Activated B cell treated with CpG ODN at 0.5 μM for 24 hours (primary cell): ENCODE results near the gene PLEKHA5. TPM values are rescaled to one million over a fixed set of nuclear protein-coding genes. Genes with fewer than 3 reads are reported as not detected.

ENCODE experiments used
- ATAC-seq: fragments of 200-7000 bp; cut with Tn5 transposase; one replicate; pipeline ENCODE4 v1.10.0; 2021; ENCODE audit warnings: low read depth, mild to moderate bottlenecking, moderate library complexity
- CTCF ChIA-PET: fragments of 350-600 bp; sonication (Branson Sonifier 250); formaldehyde crosslinking; loops from one replicate; lab custom pipeline; 2021; ENCODE audit warnings: antibody characterized with exemption; lab: Charles Lee
- POLR2A ChIA-PET: fragments of 350-600 bp; sonication (Branson Sonifier 250); formaldehyde crosslinking; loops from one replicate; lab custom pipeline; 2021; ENCODE audit warnings: antibody characterized with exemption; lab: Charles Lee
- DNase-seq: peaks from one replicate; pipeline ENCODE4 v3.0.0; 2022
- H3K27ac Mint-ChIP-seq: one replicate; pipeline ENCODE4 v1.8.0; 2020; ENCODE audit warnings: mixed read lengths
- H3K27me3 Mint-ChIP-seq: one replicate; pipeline ENCODE4 v1.8.0; 2021; ENCODE audit warnings: mixed read lengths
- H3K36me3 Mint-ChIP-seq: one replicate; pipeline ENCODE4 v1.8.0; 2021; ENCODE audit warnings: low read depth, mixed read lengths
- H3K4me1 Mint-ChIP-seq: one replicate; pipeline ENCODE4 v1.8.0; 2021; ENCODE audit warnings: mixed read lengths
- H3K4me3 Mint-ChIP-seq: one replicate; pipeline ENCODE4 v1.8.0; 2020; ENCODE audit warnings: mild to moderate bottlenecking, mixed read lengths
- H3K9me3 Mint-ChIP-seq: one replicate; pipeline ENCODE4 v1.8.0; 2020; ENCODE audit warnings: mixed read lengths
- intact Hi-C: fragments of 100-400 bp; cut with micrococcal nuclease; formaldehyde crosslinking; loops from one replicate; pipeline ENCODE4 v1.15.1; 2024
- total RNA-seq: library from RNA; stranded (reverse); gene quantifications from 2 replicates; pipeline ENCODE4 v1.2.3, GENCODE V29; 2022
- TF ChIP-seq, protein P1 (sequence below): fragments of 200-600 bp; IDR thresholded peaks from one replicate; pipeline ENCODE4 v1.8.0; 2022; ENCODE audit warnings: antibody characterized with exemption, mild to moderate bottlenecking

PLEKHA5 gene
- total RNA-seq, 1 donor from 2014 or later: 0.11 TPM

DNA sequence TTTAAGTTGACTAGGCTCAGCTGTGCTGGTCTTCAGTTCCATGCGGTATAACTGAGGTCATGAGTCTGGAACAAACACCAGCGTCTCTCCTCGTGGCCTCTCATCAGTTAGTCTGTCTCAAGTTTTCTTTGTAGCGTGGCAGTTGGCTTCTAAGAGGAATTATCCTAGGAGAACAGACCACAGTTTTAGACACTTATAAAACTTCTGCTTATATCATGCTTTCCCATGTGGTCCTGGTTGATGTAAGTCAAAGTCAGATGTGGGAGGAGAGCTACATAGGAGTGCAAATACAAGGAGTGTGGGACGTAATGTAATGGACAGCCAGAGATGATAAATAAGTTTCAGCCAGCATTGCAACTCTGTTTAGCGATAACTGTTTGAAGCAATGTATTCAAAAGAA, 14.8 kb downstream of the PLEKHA5 start:
- DNase-seq (no peak), ATAC-seq (no peak)
- ChIA-PET POLR2A (no interaction called here), CTCF (no interaction called here)
- intact Hi-C loops: no loop called here
- TF ChIP-seq, protein P1, sequence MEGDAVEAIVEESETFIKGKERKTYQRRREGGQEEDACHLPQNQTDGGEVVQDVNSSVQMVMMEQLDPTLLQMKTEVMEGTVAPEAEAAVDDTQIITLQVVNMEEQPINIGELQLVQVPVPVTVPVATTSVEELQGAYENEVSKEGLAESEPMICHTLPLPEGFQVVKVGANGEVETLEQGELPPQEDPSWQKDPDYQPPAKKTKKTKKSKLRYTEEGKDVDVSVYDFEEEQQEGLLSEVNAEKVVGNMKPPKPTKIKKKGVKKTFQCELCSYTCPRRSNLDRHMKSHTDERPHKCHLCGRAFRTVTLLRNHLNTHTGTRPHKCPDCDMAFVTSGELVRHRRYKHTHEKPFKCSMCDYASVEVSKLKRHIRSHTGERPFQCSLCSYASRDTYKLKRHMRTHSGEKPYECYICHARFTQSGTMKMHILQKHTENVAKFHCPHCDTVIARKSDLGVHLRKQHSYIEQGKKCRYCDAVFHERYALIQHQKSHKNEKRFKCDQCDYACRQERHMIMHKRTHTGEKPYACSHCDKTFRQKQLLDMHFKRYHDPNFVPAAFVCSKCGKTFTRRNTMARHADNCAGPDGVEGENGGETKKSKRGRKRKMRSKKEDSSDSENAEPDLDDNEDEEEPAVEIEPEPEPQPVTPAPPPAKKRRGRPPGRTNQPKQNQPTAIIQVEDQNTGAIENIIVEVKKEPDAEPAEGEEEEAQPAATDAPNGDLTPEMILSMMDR: no peak
- Mint-ChIP-seq H3K27ac (no peak overlapping the region), H3K4me3 (no peak overlapping the region), H3K36me3 (no peaks in the 10 kb centered on the region), H3K27me3 (no peaks in the 10 kb centered on the region), H3K9me3 (no peaks in the 10 kb centered on the region), H3K4me1 (no peaks in the 10 kb centered on the region)

DNA sequence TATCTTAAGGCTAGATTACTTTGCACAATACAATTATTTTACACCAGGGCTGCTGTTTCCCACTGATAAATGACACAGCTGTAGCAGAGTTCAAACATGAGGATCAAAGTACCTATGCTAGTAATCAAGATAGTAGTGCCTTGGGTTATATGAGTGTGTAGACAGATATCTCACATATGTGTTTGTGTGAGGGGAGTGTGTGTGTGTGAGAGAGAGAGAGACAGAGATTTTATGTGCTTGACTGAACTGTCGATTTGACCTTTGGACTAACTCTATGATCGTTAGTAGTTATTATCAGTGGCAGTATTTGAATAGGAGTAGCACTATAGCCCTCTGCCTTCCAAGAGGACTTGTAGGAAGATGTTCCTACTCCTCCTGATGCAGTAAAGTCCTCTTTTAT, 15.5 kb downstream of the PLEKHA5 start:
- TF ChIP-seq, protein P1: no peak
- Mint-ChIP-seq H3K4me1 (no peaks in the 10 kb centered on the region), H3K27me3 (no peaks in the 10 kb centered on the region), H3K9me3 (no peaks in the 10 kb centered on the region), H3K36me3 (no peaks in the 10 kb centered on the region), H3K4me3 (no peak overlapping the region), H3K27ac (no peak overlapping the region)
- POLR2A ChIA-PET: interaction anchor here (0.6 kb wide), 1 partner anchor 12 kb away, joined by 3 read pairs; no protein-coding TSS in a partner anchor
- intact Hi-C loops: no loop called here
- ATAC-seq: no peak
- CTCF ChIA-PET: no interaction called here
- DNase-seq: no peak

GRCh38 chr12:19148860-19149259, 19.3 kb downstream of the PLEKHA5 start:
- no peak for ATAC-seq
- H3K27ac Mint-ChIP-seq: no peak overlapping the region
- H3K9me3 Mint-ChIP-seq: no peaks in the 10 kb centered on the region
- no peak overlapping the region for H3K4me3 Mint-ChIP-seq
- ChIA-PET CTCF (no interaction called here), POLR2A (no interaction called here)
- no peaks in the 10 kb centered on the region for H3K27me3 Mint-ChIP-seq
- no peaks in the 10 kb centered on the region for H3K4me1 Mint-ChIP-seq
- no peak for DNase-seq
- H3K36me3 Mint-ChIP-seq: no peaks in the 10 kb centered on the region
- TF ChIP-seq, protein P1: no peak
- intact Hi-C loops: no loop called here

DNA sequence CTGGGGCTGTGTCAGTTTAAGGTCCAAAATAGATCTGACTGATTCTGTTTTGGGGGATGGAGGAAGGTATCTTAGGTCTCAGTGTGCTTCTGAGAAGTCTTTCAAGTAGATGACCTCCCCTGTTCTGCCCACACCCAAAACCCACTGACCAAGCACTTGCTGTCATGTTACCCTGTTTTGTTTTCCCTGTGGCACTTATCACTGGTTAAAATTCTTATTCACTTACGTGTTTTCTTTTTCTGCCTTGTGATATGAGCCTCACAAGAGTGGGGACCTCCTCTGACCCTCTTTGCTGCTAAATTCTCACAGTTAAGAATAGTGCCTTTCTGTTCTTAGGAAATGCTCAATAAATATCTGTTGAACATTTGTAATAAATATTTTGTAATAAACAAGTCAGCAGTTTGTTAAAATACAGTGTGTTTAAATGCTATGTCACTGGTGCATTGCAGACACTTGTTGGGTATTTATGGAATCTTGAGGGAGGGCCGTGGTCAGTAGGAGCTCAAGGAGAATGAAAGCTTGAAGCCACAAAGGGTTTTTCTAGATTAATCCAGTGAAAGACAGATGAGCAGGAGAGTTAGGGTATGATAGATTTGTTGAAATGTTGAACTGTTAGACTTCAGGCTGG, 20.9 kb downstream of the PLEKHA5 start:
- no peaks in the 10 kb centered on the region for H3K4me1 Mint-ChIP-seq
- ATAC-seq (no peak), DNase-seq (no peak)
- no peak overlapping the region for H3K4me3 Mint-ChIP-seq
- H3K36me3 Mint-ChIP-seq: no peaks in the 10 kb centered on the region
- ChIA-PET CTCF (no interaction called here), POLR2A (no interaction called here)
- H3K9me3 Mint-ChIP-seq: no peaks in the 10 kb centered on the region
- TF ChIP-seq, protein P1: no peak
- no peak overlapping the region for H3K27ac Mint-ChIP-seq
- H3K27me3 Mint-ChIP-seq: no peaks in the 10 kb centered on the region
- intact Hi-C loops: no loop called here

GRCh38 chr12:19151298-19151697, 21.8 kb downstream of the PLEKHA5 start:
- intact Hi-C loops: no loop called here
- TF ChIP-seq, protein P1: no peak

More at GRCh38 chr12:19151298-19151697, 21.8 kb downstream of the PLEKHA5 start:
- Mint-ChIP-seq H3K9me3 (no peaks in the 10 kb centered on the region), H3K36me3 (no peaks in the 10 kb centered on the region), H3K4me3 (no peak overlapping the region), H3K27ac (no peak overlapping the region), H3K4me1 (no peaks in the 10 kb centered on the region), H3K27me3 (no peaks in the 10 kb centered on the region)
- ChIA-PET POLR2A (no interaction called here), CTCF (no interaction called here)
- no peak for ATAC-seq
- no peak for DNase-seq
